Measurements from ENCODE around the gene LKAAEAR1. TPM values are rescaled to one million over a fixed set of nuclear protein-coding genes. Genes with fewer than 3 reads are reported as not detected.
A peak's percentile ranks its signal among the peaks of the same experiment; 100 is the strongest.

The LKAAEAR1 gene
- total RNA-seq, 2 donors from 2014 or later = 0.41 TPM; not detected in 1

DNA sequence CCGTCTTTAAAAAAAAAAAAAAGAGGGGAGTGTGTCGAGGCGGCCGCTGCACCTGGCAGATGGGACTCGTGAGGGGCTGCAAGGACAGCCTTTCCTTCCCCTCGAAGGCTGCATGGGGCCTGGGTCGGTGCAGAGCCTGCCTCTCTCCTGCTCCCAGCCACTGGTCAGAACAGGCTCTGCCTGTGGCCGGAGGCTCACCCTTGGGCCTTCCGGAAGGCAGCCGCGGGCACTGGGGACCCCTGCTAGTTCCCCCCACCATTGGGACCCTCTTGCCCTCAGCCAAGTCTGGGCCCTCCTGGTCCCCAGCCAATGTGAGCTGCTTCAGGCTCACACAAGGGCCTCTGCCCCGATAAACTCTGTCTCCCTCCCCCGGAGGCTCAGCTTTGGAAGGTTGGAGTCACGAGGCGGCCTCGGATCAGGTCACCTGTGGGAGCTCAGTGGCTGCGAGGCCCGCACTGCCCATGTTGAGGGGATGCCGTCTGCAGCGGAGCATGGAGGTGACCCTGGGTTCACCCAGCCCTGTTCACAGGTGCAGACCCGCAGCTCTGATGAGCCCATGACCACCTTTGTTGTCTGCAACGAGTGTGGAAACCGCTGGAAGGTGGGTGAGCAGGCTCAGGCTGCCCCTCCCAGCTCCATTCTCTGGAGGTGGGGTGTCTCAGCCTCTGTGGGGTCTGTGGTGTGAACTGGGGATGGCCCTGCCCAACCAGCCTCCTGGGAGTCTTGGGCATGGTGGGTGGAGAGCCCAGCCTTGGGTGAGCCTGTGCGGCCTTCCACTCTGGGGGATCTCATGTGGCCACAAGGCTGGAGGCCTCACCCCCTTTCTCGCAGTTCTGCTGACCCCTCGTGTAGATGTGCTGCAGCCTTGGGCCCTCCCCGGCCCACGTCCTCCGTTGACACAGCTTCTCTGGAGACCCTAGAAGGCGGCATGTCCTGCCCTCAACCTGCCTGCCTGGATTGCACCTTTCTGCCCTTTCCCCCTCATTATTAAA, 12.6 kb downstream of the LKAAEAR1 start:
- DNase-seq (no peak), ATAC-seq (no peak)
- intact Hi-C loops (cut with DNase I) = no loop called here

DNA sequence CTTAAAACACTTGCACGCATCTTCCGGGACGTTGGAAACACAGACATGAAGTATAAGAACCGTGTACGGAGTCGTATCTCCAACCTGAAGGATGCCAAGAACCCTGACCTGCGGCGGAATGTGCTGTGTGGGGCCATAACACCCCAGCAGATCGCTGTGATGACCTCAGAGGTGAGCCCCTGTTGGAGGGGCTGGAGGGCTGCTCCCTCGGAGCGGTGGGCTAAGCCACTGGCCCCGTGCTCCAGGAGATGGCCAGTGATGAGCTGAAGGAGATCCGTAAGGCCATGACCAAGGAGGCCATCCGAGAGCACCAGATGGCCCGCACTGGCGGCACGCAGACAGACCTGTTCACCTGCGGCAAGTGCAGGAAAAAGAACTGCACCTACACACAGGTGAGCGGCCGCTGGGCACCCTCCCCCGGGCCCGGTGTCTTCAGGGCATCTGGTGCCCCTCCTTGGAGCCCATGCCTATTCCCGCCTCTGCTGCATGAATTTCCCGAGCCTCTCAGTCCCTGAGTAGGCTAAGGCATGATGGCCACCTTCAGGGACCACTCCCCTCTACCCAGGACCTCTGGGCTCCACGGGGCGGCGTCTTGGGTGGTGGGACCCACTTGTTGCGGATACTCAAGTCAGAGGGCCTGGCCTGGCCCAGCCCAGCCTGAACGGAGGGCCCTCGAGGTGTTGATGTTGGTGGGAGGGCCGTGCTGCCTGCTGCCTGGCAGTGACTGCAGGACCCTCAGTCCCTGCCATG, 13.8 kb downstream of the LKAAEAR1 start:
- DNase-seq (no peak), ATAC-seq (no peak)
- intact Hi-C loops (cut with DNase I) = no loop called here

DNA sequence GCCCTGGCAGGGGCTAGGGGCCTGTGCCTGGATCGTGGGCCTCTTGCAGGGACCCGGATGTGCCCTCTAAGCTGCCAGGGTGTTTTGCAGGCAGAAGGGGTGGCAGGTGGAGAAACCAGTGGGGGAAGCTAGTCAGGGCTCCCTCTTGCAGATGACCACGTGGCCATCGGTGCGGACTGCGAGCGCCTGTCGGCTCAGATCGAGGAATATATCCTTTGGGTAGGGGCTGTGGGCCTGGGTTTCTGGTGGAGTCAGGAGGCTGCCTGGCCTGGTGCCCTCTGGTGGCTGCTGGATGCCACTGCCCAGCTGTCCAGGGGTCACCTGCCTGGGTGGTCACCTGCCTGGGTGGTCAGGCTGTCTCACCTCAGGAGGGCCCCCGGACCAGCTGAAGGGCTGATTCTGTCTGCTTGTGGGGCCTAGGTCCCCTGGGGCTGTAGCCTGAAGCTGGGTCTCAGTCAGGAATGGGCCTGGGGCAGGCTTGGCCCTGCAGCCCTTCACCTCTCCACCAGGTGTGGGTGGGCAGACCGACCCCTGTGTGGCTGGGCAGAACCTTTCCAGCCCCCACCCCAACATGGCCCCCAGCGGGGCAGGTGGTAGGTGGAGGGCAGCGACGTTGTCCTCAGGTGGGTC, 14.5 kb downstream of the LKAAEAR1 start:
- intact Hi-C loops (cut with DNase I) = no loop called here
- ATAC-seq (peak in 1 of 2 donors; percentile 2), DNase-seq (no peak)

DNA sequence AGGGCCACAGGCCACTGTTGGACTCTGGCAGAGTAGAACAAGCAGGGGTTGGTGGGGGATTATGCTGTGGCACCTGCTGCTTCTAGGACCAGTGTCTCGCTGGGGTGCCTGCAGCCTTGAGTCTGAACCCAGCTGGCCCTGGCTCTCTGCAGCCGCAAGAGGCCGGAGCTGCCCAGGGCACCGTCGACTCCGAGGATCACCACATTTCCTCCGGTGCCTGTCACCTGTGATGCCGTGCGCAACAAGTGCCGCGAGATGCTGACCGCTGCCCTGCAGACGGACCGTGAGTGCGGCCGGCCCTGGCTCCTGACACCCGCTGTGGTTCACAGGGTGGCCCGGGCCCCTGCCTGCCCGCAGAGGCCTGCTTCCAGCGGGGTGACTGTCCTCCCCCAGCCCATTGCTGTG, 15.0 kb downstream of the LKAAEAR1 start:
- no peak for DNase-seq
- intact Hi-C loops (cut with DNase I) = no loop called here
- no peak for ATAC-seq

DNA sequence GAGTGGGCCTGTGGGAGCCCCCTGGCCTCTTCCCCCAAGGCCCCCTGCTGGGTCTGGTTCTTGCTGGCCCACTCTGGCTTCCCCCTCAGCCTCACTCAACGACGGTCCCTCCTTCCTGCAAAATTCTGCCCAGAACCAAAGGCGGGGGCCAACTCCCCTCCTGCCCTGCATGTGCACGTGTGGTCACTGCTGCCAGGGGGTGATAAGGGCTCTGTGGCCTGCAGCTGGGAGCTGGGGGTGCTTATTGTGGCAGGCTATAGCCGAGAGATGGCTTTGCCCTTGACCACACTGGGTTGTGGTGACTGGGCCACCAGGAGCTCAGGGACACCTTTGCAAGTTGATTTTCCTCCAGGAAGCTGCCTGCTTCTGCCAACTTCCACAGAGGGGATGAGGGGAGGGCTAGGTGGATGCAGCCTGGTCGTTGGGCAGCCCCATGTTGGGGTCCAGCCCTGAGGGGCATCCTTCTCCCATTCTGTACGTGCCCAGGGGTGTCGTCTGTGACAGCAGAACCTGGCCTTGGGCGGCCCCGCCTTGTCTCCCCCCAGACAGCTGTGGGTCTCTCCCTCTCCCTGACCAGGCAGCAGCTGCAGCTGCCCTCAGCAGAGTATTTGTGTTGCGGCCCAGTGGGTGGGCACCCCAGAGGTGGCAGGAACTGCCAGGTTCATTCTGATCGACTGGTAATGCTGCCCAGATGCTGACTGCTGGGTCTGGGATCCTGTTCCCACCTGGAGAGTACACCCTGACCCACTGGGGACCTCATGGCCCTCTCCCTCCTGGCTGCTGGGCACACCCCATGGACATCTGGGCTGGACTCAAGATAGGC, 15.6 kb downstream of the LKAAEAR1 start:
- DNase-seq = no peak
- intact Hi-C loops (cut with DNase I) = no loop called here
- ATAC-seq = no peak

DNA sequence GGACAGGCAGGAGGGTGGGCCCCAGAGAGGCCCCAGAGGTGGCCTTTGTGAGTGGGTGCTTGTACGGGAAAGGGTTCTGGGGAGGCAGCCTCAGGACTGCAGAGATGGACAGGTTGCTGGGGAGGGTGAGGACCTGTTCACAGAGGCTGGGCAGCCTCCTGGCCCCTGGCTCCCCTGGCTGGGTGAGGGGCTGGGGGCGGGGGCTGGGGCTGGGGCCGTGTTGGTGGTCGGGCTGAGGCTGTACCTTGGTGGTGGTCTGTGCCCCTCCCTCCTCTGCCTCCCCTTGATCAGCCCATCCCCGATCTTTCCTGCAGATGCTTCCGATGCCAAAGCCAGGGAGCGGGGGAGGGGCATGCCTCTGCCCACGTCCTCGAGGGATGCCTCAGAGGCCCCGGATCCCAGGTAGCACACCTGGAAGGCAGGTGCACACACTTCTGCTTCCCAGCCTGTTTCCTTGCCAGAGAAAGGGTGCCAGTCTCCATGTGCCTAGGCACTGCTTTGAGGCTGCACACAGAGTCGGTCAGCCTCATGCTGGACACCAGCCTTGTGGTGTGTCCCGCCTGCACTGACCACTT, 16.4 kb downstream of the LKAAEAR1 start:
- no peak for ATAC-seq
- no peak for DNase-seq
- intact Hi-C loops (cut with DNase I) = no loop called here

DNA sequence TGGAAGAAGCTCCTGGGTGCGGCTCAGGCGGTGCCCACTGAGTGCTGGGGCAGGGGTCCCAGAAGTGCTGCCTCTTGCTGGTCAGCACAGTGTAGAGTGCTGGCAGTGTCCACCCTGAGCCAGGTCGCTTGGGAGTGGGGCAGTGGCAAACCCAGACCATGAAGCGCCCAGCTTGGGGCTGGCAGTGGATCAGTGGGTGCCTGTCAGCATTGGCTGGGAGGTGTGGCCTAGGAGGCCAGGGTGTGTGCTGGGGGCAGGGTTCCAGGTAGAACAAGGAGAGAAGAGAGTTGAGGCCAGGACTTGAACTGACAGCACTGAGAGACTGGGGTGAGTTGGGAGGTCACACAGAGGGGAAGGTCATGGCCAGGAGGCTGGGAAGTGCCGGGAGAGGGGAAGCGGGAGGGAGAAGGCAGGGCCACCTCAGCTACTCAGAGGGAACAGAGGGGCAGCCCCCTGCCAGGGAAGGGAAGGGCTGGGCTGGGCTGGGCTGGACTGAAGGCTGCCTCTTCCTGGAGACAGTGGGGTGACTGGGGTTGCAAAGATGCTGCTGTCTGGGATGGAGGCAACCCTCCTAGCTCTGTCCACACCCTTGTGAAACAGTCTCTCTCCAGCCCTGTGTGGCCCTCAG, 17.1 kb downstream of the LKAAEAR1 start:
- intact Hi-C loops (cut with DNase I) = no loop called here
- ATAC-seq (no peak), DNase-seq (no peak)

DNA sequence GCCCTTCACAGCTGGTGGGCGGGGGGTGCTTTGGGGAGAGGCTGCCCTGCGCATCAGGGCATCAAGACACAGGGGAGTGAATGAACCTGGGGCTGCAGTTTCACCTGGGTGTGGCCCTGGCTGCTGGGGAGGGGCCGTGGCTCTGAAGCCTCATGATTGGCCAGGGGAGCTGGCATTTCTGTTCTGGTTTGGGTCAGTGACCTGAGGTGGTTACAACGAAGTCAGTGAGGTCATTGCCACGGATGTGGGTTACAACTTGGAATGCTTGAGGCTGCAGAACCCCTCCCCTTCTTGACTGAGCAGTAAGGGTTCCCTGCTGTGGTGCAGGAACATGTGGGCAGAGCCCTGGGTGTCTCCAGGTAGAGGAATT, 18.2 kb downstream of the LKAAEAR1 start:
- DNase-seq = peak; percentile 24
- intact Hi-C loops (cut with DNase I) = no loop called here
- ATAC-seq = no peak

DNA sequence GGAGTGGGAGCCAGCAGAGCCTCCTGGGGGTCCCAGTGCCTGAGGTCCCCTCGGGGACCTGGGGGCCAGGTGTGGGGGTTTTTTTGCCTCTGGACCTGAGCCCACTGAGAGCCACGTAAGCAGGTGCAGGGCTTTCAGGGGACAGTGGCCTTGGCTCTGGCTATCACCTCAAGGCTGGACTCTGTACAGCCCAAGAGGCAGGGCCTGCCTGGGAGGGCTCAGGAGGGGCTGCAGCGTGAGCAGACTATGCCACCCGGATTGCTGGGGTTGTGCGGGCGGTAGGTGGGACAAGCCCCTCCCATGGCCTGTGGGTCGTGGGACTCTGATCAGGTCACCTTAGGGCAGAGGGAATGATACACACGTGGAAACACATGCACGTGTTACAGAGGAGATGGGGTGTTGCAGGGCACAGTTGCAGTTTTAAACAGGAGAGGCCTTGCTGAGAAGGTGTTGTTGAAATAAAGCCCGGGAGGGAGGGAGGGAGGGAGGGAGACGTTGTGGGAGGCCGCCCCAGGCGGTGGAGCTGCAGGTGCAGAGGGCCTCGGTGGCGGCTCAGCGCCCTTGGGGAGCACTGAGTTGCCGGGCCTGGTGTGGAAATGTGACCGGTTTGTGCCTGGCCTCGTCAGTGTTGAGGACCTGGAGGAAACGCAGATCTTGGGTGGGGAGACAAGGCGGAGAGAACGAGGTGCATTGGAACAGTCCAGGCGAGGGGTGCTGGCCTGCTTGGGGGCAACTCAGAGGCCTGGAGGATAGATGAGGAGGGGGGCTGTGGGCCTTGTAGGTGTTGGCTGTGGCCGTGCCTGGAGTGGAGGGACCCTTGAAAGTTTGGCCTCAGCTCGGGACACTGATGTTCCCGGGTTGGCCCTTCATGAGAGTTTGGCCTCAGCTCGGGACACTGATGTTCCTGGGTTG, 18.9 kb downstream of the LKAAEAR1 start:
- no peak for ATAC-seq
- no peak for DNase-seq
- intact Hi-C loops (cut with DNase I) = no loop called here

DNA sequence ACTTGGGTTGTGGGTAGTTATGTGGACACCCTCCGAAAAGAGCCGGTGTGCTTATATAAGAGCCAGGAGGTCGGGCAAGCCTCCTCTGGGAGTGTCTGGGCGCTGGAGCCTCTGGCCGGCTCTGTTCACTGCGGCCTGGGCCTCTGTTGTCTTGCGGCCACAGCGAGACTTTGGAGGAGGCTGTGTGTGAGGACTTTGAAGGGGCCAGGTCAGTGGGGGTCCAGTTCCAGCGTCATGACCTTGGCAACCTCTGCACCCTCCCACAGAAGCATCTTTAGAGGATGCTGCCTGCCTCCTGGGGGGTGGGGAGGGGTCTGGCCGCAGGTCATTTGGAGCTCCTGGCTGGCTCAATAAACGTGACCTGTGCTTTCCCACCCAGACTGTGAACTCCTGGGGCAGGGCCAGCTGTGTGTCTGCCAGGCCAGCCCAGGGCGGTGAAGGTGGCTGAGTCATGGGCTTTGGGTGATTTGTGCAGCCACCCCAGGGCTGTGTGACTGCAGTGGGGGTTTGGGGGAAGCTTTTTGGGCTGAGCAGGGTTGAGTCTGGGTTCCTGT, 20.0 kb downstream of the LKAAEAR1 start:
- peak in 1 of 2 donors; percentile 7 for ATAC-seq
- DNase-seq = peak; percentile 53
- intact Hi-C loops (cut with DNase I) = no loop called here

DNA sequence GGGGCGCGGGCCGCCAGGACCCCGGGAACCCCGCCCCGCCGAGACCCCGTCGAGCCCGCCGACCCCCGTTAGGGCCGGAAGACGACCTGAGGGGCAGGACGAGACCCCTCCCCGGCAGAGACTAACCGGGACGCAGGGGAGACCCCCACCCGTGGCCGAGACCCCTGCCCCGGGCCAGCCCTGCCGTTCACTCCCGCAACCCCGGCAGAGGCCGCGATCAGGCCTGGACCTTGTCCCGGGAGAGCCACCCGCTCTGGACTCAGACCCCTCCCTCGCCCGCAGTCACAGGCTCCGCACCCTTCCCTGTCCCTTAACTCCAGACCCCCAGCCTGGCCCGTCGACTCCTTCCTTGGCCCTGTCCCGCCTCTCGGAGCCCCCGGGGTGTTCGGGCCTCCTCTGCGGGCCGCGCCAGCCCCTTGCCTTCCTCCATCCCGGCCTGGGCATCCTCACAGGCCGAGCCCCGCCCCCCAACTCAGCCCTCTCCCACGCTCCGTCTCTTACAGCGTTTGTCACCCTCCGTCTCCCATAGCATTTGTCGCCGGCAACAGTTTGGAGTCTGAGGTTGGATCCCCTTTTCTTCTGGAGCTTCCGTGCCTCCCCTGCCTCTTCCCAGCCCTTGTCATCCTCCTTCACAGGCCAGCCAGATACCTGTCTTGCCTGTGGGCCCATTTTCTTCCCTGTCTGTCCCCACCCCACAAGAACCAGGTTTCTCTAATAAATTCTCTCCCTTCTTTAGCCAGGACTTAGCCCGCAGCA, 20.6 kb downstream of the LKAAEAR1 start:
- DNase-seq = no peak
- peak; percentile 16 to 23 for ATAC-seq
- intact Hi-C loops (cut with DNase I) = no loop called here

DNA sequence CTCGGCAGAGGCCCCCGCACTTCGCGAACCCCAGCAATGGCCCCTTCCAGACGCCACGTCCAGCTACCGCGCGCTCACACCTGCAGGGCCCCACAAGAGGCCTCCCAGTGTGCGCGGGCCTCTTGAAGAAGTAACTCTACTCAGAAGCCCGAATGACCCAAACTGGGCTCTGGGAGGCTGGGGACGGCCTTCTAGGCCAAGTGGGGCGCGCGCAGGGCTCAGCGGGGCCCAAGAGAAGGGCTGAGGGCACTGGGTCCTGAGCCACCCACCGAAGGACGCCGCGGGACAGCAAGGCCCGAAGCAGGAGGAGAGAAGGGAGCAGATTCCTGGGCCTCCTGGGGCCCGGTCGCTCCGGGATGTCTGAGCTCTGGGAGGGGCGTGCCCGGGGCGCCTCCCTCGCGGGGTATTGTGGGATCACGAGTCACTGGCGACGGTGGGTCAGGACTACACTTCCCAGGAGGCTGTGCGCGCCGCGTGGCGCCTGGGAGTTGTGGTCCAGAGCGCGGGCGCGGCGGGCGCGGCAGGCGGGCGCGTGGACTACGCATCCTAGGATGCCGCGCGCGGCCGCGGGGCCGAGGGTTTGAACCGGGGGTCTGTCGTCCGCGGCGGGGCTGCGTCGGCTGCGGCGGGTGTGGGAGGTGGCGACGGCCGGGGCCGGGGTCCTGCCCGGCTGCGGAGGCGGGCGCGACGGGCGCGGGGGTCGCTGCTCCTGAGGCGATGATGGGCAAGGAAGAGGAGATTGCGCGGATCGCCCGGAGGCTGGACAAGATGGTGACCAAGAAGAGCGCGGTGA, 21.4 kb downstream of the LKAAEAR1 start, which contains the start of gene TCEA2:
Gene TCEA2 (plus strand): TSS at position 603 of the 793 bp plus-strand sequence. CDS start 115 bp downstream, at position 718.
- peak; percentile 99 for DNase-seq
- intact Hi-C loops (cut with DNase I) = no loop called here
- peak; percentile 95 to 96 for ATAC-seq

DNA sequence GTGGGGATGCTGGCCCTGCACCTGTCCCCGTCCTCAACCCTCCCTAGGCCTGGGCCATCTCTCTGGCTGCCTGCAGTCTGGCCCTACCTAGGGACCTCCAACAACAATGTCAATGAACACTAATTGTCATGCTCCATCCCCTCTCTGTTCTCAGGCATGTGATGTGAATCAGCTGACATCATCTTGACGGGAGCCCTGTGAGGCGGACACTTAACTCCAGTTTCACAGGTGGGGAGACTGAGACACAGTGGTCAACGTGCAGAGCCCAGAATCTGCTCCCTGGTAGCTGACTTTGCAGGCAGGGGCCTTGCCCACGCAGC, 22.0 kb downstream of the LKAAEAR1 start:
- intact Hi-C loops (cut with DNase I) = no loop called here
- ATAC-seq (no peak), DNase-seq (no peak)

DNA sequence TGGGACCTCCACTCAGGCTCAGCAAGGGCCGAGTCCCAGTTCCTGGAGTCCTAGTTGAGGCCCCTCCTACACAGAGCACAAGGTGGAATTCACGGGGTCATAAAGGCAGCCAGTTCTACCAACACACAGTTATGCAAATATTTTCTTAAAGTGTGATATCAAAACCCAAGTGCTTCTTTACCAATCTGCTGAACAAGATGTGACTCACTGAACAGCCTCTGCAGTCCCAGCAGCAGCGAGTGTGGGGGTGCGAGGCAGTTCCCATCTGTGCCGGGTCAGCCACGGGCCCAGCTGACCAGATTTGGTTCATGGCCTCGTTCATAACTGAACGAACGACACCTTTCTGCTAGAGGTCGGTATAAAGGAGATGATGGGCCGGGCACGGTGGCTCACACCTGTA, 25.7 kb downstream of the LKAAEAR1 start:
- ATAC-seq (no peak), DNase-seq (no peak)
- intact Hi-C loops (cut with DNase I) = loop anchor here in 1 of 2 donors (5.0 kb wide), 1 partner anchor 76 kb away; the partner anchor contains the start of gene PRPF6
